NCI-H146 (cell line): ENCODE measurements around the gene FSTL1.

Experiments
- DNase-seq: peaks from one replicate; lab custom pipeline; 2025; lab: John Stamatoyannopoulos, UW

The FSTL1 gene

GRCh38 chr3:120440001-120440703 is 10.6 kb downstream of the FSTL1 start:
- DNase-seq, result no peak

GRCh38 chr3:120438665-120439370 is 12.0 kb downstream of the FSTL1 start:
- no peak for DNase-seq

DNA sequence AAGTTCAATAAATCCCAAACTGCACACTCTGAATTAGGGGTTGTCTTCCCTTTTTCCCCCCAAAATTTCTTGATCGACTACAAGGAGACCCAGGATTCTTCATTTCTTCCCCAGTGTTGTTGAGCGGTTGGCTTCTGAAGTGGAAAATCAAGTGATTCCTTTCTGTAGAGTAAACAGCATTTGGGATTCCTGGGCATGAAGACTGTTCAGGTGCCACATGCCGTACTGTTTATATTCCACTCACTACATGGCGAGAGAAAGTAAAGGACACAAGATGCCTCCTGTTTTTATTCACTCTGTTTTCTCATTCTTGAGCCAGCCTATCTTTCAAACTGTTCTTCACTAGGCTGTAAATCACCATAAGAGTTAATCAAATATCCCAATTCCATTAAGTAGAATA is 12.6 kb downstream of the FSTL1 start:
- no peak for DNase-seq

GRCh38 chr3:120437559-120437958 is 13.2 kb downstream of the FSTL1 start:
- DNase-seq, result no peak

DNA sequence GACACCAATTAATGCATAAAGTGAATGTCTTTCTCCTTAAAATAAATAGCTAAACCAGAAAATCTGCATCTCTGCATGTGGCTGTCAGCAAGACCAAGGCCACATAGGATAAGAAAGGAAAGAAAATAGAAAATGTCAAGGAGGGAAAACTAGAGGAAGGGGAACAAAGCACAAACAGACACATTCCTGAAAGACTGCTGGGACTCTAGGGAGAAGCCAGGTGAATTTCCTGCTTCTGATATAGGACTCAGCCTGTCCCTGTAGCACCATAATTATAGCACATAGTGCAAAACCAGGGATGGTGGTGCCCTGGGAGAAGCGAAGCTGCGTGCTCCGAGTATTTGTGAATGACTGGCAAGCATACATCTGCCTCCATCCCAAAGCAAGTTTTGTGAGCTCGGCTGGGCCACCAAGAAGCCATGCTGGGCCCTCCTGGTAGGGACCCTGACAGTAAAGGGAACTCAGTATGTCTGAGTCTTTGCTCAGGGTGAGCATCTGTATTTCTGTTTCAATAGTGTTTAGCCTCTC is 14.2 kb downstream of the FSTL1 start:
- DNase-seq, result no peak

- no peak for DNase-seq
These were observed 15.2 kb downstream of the FSTL1 start for GRCh38 chr3:120435621-120436020.

- DNase-seq, result no peak
These were observed 17.0 kb downstream of the FSTL1 start for GRCh38 chr3:120433662-120434331.

DNA sequence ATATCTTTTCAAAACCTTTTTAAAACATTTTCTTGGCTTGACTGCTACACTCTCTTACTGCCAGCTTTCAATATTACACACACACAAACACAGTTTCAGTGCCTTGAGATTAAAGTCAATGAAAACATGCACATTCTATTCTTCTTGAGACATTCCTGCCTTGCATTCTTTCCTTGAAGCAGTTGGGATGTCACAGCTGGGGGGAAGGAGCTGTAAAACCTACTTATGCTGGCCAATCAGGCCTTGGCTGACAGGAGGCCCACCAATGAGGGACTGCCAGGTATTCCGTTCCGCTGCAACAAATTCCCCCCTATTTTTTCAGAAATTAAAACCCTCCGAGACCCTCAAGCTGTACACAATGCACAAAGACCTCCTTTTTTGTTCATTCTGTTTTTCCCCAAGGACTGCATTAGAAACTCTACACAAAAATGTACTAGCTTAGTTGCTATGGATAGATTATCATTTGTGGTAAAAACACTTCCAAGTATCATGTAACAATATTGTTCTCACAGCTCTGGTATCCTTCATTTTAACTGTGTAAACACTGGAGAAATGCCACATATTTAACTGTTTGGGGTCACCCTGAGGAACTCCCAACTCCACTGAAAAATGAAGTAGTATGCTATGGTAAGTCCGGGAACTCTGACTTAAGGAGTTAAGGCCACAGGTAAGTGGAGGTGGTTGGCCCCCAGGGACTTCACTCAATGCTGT is 18.5 kb downstream of the FSTL1 start:
- no peak for DNase-seq

GRCh38 chr3:120429921-120430361 is 20.9 kb downstream of the FSTL1 start:
- no peak for DNase-seq

- no peak for DNase-seq
These were observed 21.9 kb downstream of the FSTL1 start for GRCh38 chr3:120428924-120429323.

- no peak for DNase-seq
These were observed 23.6 kb downstream of the FSTL1 start for GRCh38 chr3:120427201-120427600.

DNA sequence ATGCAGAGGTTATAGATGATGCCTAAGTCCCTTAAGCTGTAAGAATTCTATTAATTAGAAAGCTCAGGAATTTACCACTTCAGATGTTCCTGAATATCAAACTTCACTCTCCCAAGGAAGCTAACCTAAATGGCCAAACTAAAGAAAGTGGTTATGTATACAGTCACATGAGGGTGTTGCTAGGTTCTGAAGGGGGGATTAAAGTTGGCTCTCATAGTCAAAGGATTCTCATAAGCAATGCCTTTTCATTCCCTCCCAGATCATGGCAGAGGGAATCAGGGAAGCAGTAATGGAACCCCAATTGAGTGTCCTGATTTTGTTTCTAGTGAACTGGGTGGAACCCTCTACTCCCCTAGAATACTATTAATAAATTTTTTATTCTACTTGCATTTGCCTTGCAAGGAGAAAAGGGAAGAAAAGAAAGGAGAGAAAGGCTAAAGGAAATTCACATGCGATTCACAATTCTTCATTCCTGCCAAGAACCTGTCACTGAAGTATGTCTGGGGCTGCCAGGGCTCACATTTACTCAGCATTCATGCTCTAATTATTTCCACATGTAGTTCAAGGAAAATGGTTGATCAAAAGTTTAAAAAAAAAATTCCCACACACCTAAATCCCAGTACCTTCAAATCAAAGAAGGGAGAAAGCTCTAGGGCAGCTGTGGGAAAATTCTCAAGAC is 25.1 kb downstream of the FSTL1 start:
- DNase-seq, result no peak

- DNase-seq, result no peak
These were observed 25.7 kb downstream of the FSTL1 start for GRCh38 chr3:120424976-120425570.

GRCh38 chr3:120424506-120424905 is 26.3 kb downstream of the FSTL1 start:
- DNase-seq, result no peak

- DNase-seq, result no peak
These were observed 27.4 kb downstream of the FSTL1 start for GRCh38 chr3:120423432-120423831.

DNA sequence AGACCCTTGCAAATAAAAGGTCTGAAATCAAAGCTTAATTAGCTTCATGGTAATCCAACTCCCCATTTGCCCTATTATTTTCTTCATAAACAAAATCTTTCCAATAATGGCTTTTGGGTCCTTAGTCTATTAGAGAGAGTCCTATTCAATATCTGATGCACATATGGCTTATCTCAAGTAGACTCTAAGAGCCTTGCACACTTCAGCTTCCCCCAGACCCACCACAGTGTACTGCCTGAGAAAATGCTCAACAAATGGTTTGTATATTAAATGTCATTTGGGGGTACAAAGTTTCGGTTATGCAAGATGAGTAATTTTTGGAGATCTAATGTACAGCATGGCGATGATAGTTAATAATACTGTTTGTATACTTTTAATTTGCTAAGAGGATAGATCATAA is 28.9 kb downstream of the FSTL1 start:
- DNase-seq, result no peak

GRCh38 chr3:120420928-120421551 is 29.8 kb downstream of the FSTL1 start:
- DNase-seq, result no peak

GRCh38 chr3:120420360-120420759 is 30.4 kb downstream of the FSTL1 start:
- DNase-seq, result no peak

- no peak for DNase-seq
These were observed 31.0 kb downstream of the FSTL1 start for GRCh38 chr3:120419797-120420196.

DNA sequence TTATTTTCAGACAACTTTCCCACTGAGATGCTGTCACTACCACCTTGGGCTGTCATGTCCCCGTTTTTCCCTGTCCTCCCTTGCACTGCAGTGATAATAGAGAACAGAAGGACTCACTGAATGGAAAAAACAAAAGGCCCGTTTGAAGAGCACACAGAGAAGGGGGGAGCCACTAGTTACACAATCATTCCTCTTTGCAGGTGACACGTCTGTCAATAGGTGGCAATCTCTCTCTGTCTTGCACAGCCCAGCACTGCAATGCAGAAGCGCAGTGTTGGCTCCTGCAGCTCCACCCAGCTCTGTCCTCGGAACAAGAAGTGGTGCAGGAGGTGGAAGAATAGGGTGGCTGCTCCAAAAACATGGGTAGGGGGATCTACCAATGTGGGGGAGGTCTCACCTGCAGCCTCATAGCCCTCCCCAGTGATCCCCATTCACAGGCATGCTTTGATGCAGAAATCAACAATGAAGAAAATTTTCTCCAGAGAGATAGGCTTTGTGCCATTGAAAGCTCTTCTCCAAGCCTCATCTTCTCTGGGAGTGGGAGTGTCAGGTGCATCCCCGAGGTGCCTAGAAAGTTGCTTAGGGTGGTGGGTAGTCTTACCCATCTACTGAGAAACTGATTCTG is 31.8 kb downstream of the FSTL1 start:
- peak; percentile 59 for DNase-seq
